Measurements from ENCODE around the gene ABCA13. TPM values are rescaled to one million over a fixed set of nuclear protein-coding genes. Genes with fewer than 3 reads are reported as not detected.

ABCA13 gene
- total RNA-seq, 1 experiment from 2014 or later, result 1.7 TPM

DNA sequence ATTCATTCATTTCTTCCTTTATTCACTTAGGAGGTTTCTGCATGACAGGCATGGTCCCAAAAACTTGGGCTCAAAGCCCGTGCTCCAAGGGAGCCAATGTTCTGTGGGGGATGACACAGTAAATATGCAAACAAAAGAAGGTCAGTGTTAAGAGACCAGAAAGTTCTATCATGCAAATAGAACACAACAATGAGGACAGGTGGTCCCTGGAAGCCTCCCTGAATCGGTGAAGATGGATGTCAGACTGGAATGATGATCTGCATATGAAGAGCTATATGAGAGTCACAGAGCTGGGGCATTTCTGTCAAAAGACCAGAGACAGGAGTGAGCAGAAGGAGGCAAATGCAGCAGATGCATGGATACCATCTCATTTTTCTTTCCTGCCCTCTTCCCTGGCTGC lies 129.0 kb downstream of the ABCA13 start:
- BruUV-seq (replicated peaks), result no TSS peak
- Histone ChIP-seq H3K4me1 (ENCODE audit: control insufficient read depth, insufficient read depth, low read length) (no peaks in the 10 kb centered on the region), H3K36me3 (ENCODE audit: control insufficient read depth, insufficient read depth, low read length) (no peaks in the 10 kb centered on the region), H3K9me3 (ENCODE audit: control insufficient read depth, insufficient read depth, low read depth, low read length) (no peaks in the 10 kb centered on the region), H3K4me3 (ENCODE audit: low read depth in 2 of 2, low read length in 2 of 2) (no peak overlapping the region), H3K27me3 (ENCODE audit: control insufficient read depth, insufficient read depth, low read length) (no peaks in the 10 kb centered on the region), H3K27ac (ENCODE audit: low read length) (no peak overlapping the region)
- TF ChIP-seq POLR2AphosphoS5 (IDR thresholded peaks at IDR 0.05; ENCODE audit: low read depth, low read length), result no peak
- TF ChIP-seq, protein P1, sequence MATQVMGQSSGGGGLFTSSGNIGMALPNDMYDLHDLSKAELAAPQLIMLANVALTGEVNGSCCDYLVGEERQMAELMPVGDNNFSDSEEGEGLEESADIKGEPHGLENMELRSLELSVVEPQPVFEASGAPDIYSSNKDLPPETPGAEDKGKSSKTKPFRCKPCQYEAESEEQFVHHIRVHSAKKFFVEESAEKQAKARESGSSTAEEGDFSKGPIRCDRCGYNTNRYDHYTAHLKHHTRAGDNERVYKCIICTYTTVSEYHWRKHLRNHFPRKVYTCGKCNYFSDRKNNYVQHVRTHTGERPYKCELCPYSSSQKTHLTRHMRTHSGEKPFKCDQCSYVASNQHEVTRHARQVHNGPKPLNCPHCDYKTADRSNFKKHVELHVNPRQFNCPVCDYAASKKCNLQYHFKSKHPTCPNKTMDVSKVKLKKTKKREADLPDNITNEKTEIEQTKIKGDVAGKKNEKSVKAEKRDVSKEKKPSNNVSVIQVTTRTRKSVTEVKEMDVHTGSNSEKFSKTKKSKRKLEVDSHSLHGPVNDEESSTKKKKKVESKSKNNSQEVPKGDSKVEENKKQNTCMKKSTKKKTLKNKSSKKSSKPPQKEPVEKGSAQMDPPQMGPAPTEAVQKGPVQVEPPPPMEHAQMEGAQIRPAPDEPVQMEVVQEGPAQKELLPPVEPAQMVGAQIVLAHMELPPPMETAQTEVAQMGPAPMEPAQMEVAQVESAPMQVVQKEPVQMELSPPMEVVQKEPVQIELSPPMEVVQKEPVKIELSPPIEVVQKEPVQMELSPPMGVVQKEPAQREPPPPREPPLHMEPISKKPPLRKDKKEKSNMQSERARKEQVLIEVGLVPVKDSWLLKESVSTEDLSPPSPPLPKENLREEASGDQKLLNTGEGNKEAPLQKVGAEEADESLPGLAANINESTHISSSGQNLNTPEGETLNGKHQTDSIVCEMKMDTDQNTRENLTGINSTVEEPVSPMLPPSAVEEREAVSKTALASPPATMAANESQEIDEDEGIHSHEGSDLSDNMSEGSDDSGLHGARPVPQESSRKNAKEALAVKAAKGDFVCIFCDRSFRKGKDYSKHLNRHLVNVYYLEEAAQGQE (IDR thresholded peaks at IDR 0.05; ENCODE audit: insufficient read depth in 1 of 2, low read depth in 2 of 2, low read length in 1 of 2), result no peak
- TF ChIP-seq, protein P2, sequence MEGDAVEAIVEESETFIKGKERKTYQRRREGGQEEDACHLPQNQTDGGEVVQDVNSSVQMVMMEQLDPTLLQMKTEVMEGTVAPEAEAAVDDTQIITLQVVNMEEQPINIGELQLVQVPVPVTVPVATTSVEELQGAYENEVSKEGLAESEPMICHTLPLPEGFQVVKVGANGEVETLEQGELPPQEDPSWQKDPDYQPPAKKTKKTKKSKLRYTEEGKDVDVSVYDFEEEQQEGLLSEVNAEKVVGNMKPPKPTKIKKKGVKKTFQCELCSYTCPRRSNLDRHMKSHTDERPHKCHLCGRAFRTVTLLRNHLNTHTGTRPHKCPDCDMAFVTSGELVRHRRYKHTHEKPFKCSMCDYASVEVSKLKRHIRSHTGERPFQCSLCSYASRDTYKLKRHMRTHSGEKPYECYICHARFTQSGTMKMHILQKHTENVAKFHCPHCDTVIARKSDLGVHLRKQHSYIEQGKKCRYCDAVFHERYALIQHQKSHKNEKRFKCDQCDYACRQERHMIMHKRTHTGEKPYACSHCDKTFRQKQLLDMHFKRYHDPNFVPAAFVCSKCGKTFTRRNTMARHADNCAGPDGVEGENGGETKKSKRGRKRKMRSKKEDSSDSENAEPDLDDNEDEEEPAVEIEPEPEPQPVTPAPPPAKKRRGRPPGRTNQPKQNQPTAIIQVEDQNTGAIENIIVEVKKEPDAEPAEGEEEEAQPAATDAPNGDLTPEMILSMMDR (IDR thresholded peaks at IDR 0.05), result no peak
- no peak for TF ChIP-seq SIN3A (IDR thresholded peaks at IDR 0.05; ENCODE audit: borderline replicate concordance, insufficient read depth, low read depth, low read length)
- no peak for TF ChIP-seq TCF7L2 (IDR thresholded peaks at IDR 0.05; ENCODE audit: low read depth, low read length)
- intact Hi-C loops (cut with micrococcal nuclease; ENCODE audit: unreplicated experiment), result loop anchor here (1.0 kb wide), 1 partner anchor 575 kb away; no protein-coding TSS in a partner anchor
- no peak for ATAC-seq
- ChIA-PET CTCF (interaction anchor here (0.6 kb wide), 1 partner anchor 195 kb away, joined by 4 read pairs; no protein-coding TSS in a partner anchor), POLR2A (interaction anchor here (0.6 kb wide), 1 partner anchor 361 kb away, joined by 3 read pairs; no protein-coding TSS in a partner anchor)
- in situ Hi-C loops (cut with HindIII; ENCODE audit: low pct_unique_long_range_greater_than_20kb, low sequenced_read_pairs), result no loop called here
- DNase-seq (ENCODE audit: low read depth, low spot score), result no peak

DNA sequence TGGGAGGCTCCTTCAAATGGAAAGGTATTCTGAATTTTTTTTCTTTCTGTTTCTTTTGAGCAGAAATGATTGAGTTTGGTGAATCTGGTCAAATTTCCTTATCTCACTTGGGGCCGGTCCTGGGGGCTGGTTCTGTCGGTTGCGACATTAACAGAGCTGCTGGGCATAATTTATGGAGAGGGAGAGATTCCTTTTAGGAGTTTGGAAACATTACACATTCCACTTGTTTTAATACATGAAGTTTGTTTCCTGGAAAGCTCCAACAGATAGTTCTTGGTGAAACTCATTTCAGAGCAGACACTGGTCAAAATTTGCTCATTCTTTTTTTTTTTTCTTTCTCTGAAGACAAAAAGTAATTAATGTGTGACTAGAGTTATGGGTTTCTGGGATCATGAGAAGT lies 129.9 kb downstream of the ABCA13 start:
- Histone ChIP-seq H3K9me3 (ENCODE audit: control insufficient read depth, insufficient read depth, low read depth, low read length) (no peaks in the 10 kb centered on the region), H3K27ac (ENCODE audit: low read length) (no peak overlapping the region; the same call in 1 of the 2 replicates), H3K36me3 (ENCODE audit: control insufficient read depth, insufficient read depth, low read length) (no peaks in the 10 kb centered on the region), H3K4me1 (ENCODE audit: control insufficient read depth, insufficient read depth, low read length) (no peaks in the 10 kb centered on the region), H3K27me3 (ENCODE audit: control insufficient read depth, insufficient read depth, low read length) (no peaks in the 10 kb centered on the region), H3K4me3 (ENCODE audit: low read depth in 2 of 2, low read length in 2 of 2) (no peak overlapping the region)
- in situ Hi-C loops (cut with HindIII; ENCODE audit: low pct_unique_long_range_greater_than_20kb, low sequenced_read_pairs) (no loop called here), intact Hi-C loops (cut with micrococcal nuclease; ENCODE audit: unreplicated experiment) (no loop called here)
- ChIA-PET POLR2A (interaction anchor here (0.6 kb wide), 1 partner anchor 1769 kb away, joined by 5 read pairs; no protein-coding TSS in a partner anchor), CTCF (no interaction called here)
- TF ChIP-seq, protein P1 (IDR thresholded peaks at IDR 0.05; ENCODE audit: insufficient read depth in 1 of 2, low read depth in 2 of 2, low read length in 1 of 2), result no peak
- BruUV-seq (replicated peaks), result no TSS peak
- no peak for ATAC-seq
- no peak for DNase-seq (ENCODE audit: low read depth, low spot score)

Data from Panc1 (cell line).